IMR-90 (cell line): ENCODE results near the gene XKR7. TPM values are rescaled to one million over a fixed set of nuclear protein-coding genes. Genes with fewer than 3 reads are reported as not detected.

Experiments used
- ATAC-seq: fragments of 200-7000 bp; cut with Tn5 transposase; 2 replicates; pipeline ENCODE4 v1.9.1; 2020; ENCODE audit warnings: low read depth, mild to moderate bottlenecking, moderate library complexity
- BruUV-seq: library from RNA; stranded (reverse); fragments of 400-500 nt; replicated peaks from 2 replicates; lab custom pipeline; 2021; lab: Mats Ljungman, UMichigan
- CTCF ChIA-PET: fragments of 300-600 bp; formaldehyde crosslinking; extraction: SDS; loops from one replicate; lab custom pipeline; 2021; ENCODE audit warnings: antibody characterized with exemption; lab: Yijun Ruan, JAX
- POLR2A ChIA-PET: fragments of 300-600 bp; sonication (Branson Sonifier 250); formaldehyde crosslinking; loops from one replicate; lab custom pipeline; 2022; ENCODE audit warnings: antibody characterized with exemption; ENCODE audit not compliant: unreplicated experiment; lab: Charles Lee
- DNase-seq: peaks from one replicate; pipeline ENCODE4 v3.0.0; 2013
- H2AFZ ChIP-seq: replicated peaks from 2 replicates; pipeline ENCODE3; 2013; ENCODE audit warnings: low read length, mild to moderate bottlenecking; ENCODE audit not compliant: poor library complexity
- H2AK5ac ChIP-seq: 2 replicates; pipeline ENCODE4 v1.6.1; 2013; ENCODE audit warnings: low read depth, low read length, inconsistent platforms
- H2AK9ac ChIP-seq: replicated peaks from 2 replicates; pipeline ENCODE3; 2013; ENCODE audit warnings: mild to moderate bottlenecking, low read depth, low read length, moderate library complexity; ENCODE audit not compliant: poor library complexity
- H2BK120ac ChIP-seq: 2 replicates; pipeline ENCODE4 v1.6.1; 2013; ENCODE audit warnings: low read depth, low read length, inconsistent platforms
- H2BK15ac ChIP-seq: 3 replicates; pipeline ENCODE4 v1.6.1; 2013; ENCODE audit warnings: low read depth, low read length, inconsistent platforms
- H2BK20ac ChIP-seq: 2 replicates; pipeline ENCODE4 v1.6.1; 2013; ENCODE audit warnings: low read depth, mild to moderate bottlenecking, inconsistent platforms, low read length, moderate library complexity
- H2BK5ac ChIP-seq: 2 replicates; pipeline ENCODE4 v1.6.1; 2013; ENCODE audit warnings: mild to moderate bottlenecking, low read depth, low read length, inconsistent platforms; ENCODE audit not compliant: poor library complexity, severe bottlenecking
- H3K14ac ChIP-seq: replicated peaks from 2 replicates; pipeline ENCODE4 v1.6.1; 2013; ENCODE audit warnings: low read depth, low read length, inconsistent platforms
- H3K18ac ChIP-seq: 2 replicates; pipeline ENCODE4 v1.6.1; 2013; ENCODE audit warnings: low read depth, low read length, control low read depth
- H3K23ac ChIP-seq: 2 replicates; pipeline ENCODE4 v1.6.1; 2013; ENCODE audit warnings: low read depth, low read length, inconsistent platforms
- H3K27ac ChIP-seq: 2 replicates; pipeline ENCODE4 v1.5.1; 2013; ENCODE audit warnings: mild to moderate bottlenecking, control low read depth, low read length; ENCODE audit not compliant: insufficient read depth
- H3K27me3 ChIP-seq: 2 replicates; pipeline ENCODE4 v1.6.1; 2013; ENCODE audit warnings: low read length; ENCODE audit not compliant: control insufficient read depth, insufficient read depth
- H3K36me3 ChIP-seq: 2 replicates; pipeline ENCODE4 v1.6.1; 2013; ENCODE audit warnings: low read length, mixed read lengths; ENCODE audit not compliant: control insufficient read depth, insufficient read depth
- H3K4ac ChIP-seq: 2 replicates; pipeline ENCODE4 v1.6.1; 2013; ENCODE audit warnings: low read depth, low read length, inconsistent platforms
- H3K4me1 ChIP-seq: 2 replicates; pipeline ENCODE4 v1.6.1; 2013; ENCODE audit warnings: low read length, mixed read lengths; ENCODE audit not compliant: control insufficient read depth, insufficient read depth
- H3K4me2 ChIP-seq: 2 replicates; pipeline ENCODE4 v1.6.1; 2013; ENCODE audit warnings: low read depth, mild to moderate bottlenecking, control low read depth, low read length, moderate library complexity
- H3K4me3 ChIP-seq: 2 replicates; pipeline ENCODE4 v1.5.1; 2013; ENCODE audit warnings: low read depth, mild to moderate bottlenecking, control low read depth, low read length, moderate library complexity; ENCODE audit not compliant: insufficient read depth
- H3K56ac ChIP-seq: 2 replicates; pipeline ENCODE4 v1.6.1; 2013; ENCODE audit warnings: low read length, inconsistent platforms; ENCODE audit not compliant: insufficient read depth; ENCODE audit errors: extremely low read depth
- H3K79me1 ChIP-seq, 2 experiments: 2 replicates each; pipeline ENCODE4 v1.6.1; 2013; ENCODE audit warnings: low read length in 2 of 2, inconsistent platforms in 1 of 2, low read depth in 1 of 2
- H3K9ac ChIP-seq: 2 replicates; pipeline ENCODE4 v1.6.1; 2013; ENCODE audit warnings: low read depth, low read length, control low read depth
- H3K9me1 ChIP-seq: 2 replicates; pipeline ENCODE4 v1.6.1; 2013; ENCODE audit warnings: low read length, inconsistent platforms; ENCODE audit not compliant: insufficient read depth
- H3K9me3 ChIP-seq: 2 replicates; pipeline ENCODE4 v1.6.1; 2013; ENCODE audit warnings: low read length; ENCODE audit not compliant: control insufficient read depth, insufficient read depth
- H4K20me1 ChIP-seq: 2 replicates; pipeline ENCODE4 v1.6.1; 2013; ENCODE audit warnings: low read length, inconsistent platforms; ENCODE audit not compliant: insufficient read depth
- H4K5ac ChIP-seq: 2 replicates; pipeline ENCODE4 v1.6.1; 2013; ENCODE audit warnings: mild to moderate bottlenecking, low read depth, low read length, control low read depth
- H4K8ac ChIP-seq, 2 experiments: 2 replicates each; pipeline ENCODE4 v1.6.1; 2013; ENCODE audit warnings: low read depth in 2 of 2, low read length in 2 of 2, control low read depth in 1 of 2, inconsistent platforms in 1 of 2
- H4K91ac ChIP-seq: 2 replicates; pipeline ENCODE4 v1.6.1; 2013; ENCODE audit warnings: low read depth, low read length, inconsistent platforms; ENCODE audit not compliant: insufficient read depth
- BHLHE40 ChIP-seq: fragments of 150-350 bp; IDR thresholded peaks from 2 replicates; pipeline ENCODE4 v1.6.1; 2016; ENCODE audit warnings: mild to moderate bottlenecking, low read depth, low read length
- CEBPB ChIP-seq: IDR thresholded peaks from 2 replicates; pipeline ENCODE4 v1.6.1; 2012; ENCODE audit warnings: low read depth, low read length, improper control_type of control experiment
- CHD1 ChIP-seq: IDR thresholded peaks from 2 replicates; pipeline ENCODE4 v1.6.1; 2012; ENCODE audit warnings: low read depth, low read length, improper control_type of control experiment
- ELK1 ChIP-seq: fragments of 150-350 bp; IDR thresholded peaks from 2 replicates; pipeline ENCODE4 v1.6.1; 2016; ENCODE audit warnings: low read depth, mild to moderate bottlenecking, low read length, moderate library complexity, borderline replicate concordance
- FOS ChIP-seq: fragments of 150-350 bp; IDR thresholded peaks from 2 replicates; pipeline ENCODE4 v1.6.1; 2016; ENCODE audit warnings: low read depth, low read length
- MAFK ChIP-seq: IDR thresholded peaks from 2 replicates; pipeline ENCODE4 v1.6.1; 2012; ENCODE audit warnings: low read depth, low read length, improper control_type of control experiment
- MAZ ChIP-seq: IDR thresholded peaks from 2 replicates; pipeline ENCODE4 v1.6.1; 2012; ENCODE audit warnings: low read depth, mild to moderate bottlenecking, low read length, improper control_type of control experiment, moderate library complexity, borderline replicate concordance
- MXI1 ChIP-seq: IDR thresholded peaks from 2 replicates; pipeline ENCODE4 v1.6.1; 2012; ENCODE audit warnings: low read depth, mild to moderate bottlenecking, low read length, moderate library complexity, borderline replicate concordance
- NFE2L2 ChIP-seq: fragments of 150-350 bp; IDR thresholded peaks from 2 replicates; pipeline ENCODE4 v1.6.1; 2016; ENCODE audit warnings: low read depth, mild to moderate bottlenecking, low read length
- POLR2A ChIP-seq: IDR thresholded peaks from 2 replicates; pipeline ENCODE4 v1.6.1; 2012; ENCODE audit warnings: mild to moderate bottlenecking, low read depth, low read length
- RAD21 ChIP-seq: IDR thresholded peaks from 2 replicates; pipeline ENCODE4 v1.6.1; 2012; ENCODE audit warnings: low read length, improper control_type of control experiment
- RCOR1 ChIP-seq: IDR thresholded peaks from 2 replicates; pipeline ENCODE4 v1.6.1; 2012; ENCODE audit warnings: mild to moderate bottlenecking, low read length, improper control_type of control experiment; ENCODE audit not compliant: insufficient replicate concordance
- RFX5 ChIP-seq: IDR thresholded peaks from 2 replicates; pipeline ENCODE4 v1.8.0; 2012; ENCODE audit warnings: low read depth, mild to moderate bottlenecking, low read length, moderate library complexity
- SMC3 ChIP-seq: fragments of 150-350 bp; IDR thresholded peaks from 2 replicates; pipeline ENCODE4 v1.6.1; 2016; ENCODE audit warnings: low read depth, mild to moderate bottlenecking, antibody characterized with exemption, low read length, moderate library complexity
- USF2 ChIP-seq: fragments of 150-350 bp; IDR thresholded peaks from 2 replicates; pipeline ENCODE4 v1.6.1; 2017; ENCODE audit warnings: mild to moderate bottlenecking, antibody characterized with exemption, low read length, low read depth
- WGBS, 2 experiments: methylation state at CpG; one replicate each; pipeline versions ENCODE4 v1.1.5 to v1.1.7; 2013; ENCODE audit warnings: missing lambda C conversion rate in 2 of 2; ENCODE audit not compliant: insufficient read length in 1 of 2; ENCODE audit errors: extremely low coverage in 2 of 2; 5-methylcytosine and 5-hydroxymethylcytosine counted together
- dilution Hi-C: fragments of 300-500 bp; cut with HindIII; formaldehyde crosslinking; loops from one replicate; pipeline ENCODE4 v1.14.3; 2018; ENCODE audit warnings: low sequenced_read_pairs; ENCODE audit not compliant: unreplicated experiment
- in situ Hi-C: fragments of 300-500 bp; cut with MboI; formaldehyde crosslinking; loops from 3 replicates; pipeline ENCODE4 v1.14.3; 2019; ENCODE audit warnings: low sequenced_read_pairs, inconsistent platforms, mixed read lengths
- intact Hi-C: fragments of 100-400 bp; cut with micrococcal nuclease; formaldehyde crosslinking; loops from 2 replicates; pipeline ENCODE4 v1.10.0; 2022
- polyA plus RNA-seq, 3 experiments: library from polyadenylated mRNA; depleted of rRNA; stranded (reverse); fragments of >200 nt; gene quantifications; 2 replicates each; pipeline ENCODE4 v1.2.3, GENCODE V29; 2012; ENCODE audit warnings: low replicate concordance in 1 of 3
- total RNA-seq: library from RNA; depleted of rRNA; stranded (reverse); fragments of >200 nt; gene quantifications from 2 replicates; pipeline ENCODE4 v1.2.3, GENCODE V29; 2012
- TF ChIP-seq, protein P1 (sequence below): conservative IDR thresholded peaks from 2 replicates; pipeline ENCODE4 v1.5.1; 2012; ENCODE audit warnings: mild to moderate bottlenecking, low read depth, low read length, improper control_type of control experiment

The XKR7 gene
- total and polyA plus RNA-seq, 2 of the 4 experiments (the other 2 are of a cell fraction) = not detected

DNA sequence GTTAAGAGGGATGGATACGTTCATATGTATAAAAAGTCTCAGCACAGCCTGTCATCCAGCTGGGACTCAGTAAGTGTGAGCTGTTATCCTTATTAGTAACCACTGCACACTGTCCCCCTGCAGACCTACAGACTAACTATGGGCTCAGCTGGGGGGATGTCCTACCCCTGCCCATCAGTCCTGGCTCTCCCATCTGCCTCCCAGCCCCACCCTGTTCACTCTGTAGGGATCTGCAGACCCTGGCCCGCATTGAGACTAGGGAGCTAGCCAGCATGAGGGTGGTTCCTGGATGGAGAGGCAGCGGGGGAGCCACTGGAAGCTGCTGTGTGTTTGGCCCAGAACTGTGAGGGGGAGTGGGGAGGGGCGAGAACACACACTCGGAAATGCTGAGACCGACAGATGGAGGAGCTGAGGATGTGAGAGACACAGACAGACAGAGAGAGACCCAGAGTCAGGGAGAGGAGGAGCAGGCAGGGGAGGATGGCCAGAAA lies 17.1 kb downstream of the XKR7 start:
- peaks cover 28% of the 10 kb centered on the region for H3K27me3 ChIP-seq
- H2BK15ac ChIP-seq = no peak overlapping the region
- no peak overlapping the region for H4K91ac ChIP-seq
- H2AFZ ChIP-seq = no peak overlapping the region
- no peak overlapping the region for H3K4me3 ChIP-seq
- no peak overlapping the region for H2AK9ac ChIP-seq
- no peak for TF ChIP-seq MAZ
- no peak for TF ChIP-seq RCOR1
- no peak for TF ChIP-seq USF2
- no peak for TF ChIP-seq MAFK
- TF ChIP-seq, protein P1, sequence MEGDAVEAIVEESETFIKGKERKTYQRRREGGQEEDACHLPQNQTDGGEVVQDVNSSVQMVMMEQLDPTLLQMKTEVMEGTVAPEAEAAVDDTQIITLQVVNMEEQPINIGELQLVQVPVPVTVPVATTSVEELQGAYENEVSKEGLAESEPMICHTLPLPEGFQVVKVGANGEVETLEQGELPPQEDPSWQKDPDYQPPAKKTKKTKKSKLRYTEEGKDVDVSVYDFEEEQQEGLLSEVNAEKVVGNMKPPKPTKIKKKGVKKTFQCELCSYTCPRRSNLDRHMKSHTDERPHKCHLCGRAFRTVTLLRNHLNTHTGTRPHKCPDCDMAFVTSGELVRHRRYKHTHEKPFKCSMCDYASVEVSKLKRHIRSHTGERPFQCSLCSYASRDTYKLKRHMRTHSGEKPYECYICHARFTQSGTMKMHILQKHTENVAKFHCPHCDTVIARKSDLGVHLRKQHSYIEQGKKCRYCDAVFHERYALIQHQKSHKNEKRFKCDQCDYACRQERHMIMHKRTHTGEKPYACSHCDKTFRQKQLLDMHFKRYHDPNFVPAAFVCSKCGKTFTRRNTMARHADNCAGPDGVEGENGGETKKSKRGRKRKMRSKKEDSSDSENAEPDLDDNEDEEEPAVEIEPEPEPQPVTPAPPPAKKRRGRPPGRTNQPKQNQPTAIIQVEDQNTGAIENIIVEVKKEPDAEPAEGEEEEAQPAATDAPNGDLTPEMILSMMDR = no peak
- TF ChIP-seq CHD1 = no peak
- TF ChIP-seq FOS = no peak
- TF ChIP-seq RFX5 = no peak
- no peak for TF ChIP-seq BHLHE40
- no peak for TF ChIP-seq POLR2A
- no peak for TF ChIP-seq NFE2L2
- TF ChIP-seq ELK1 = no peak
- no peak for TF ChIP-seq RAD21
- TF ChIP-seq MXI1 = no peak
- TF ChIP-seq SMC3 = no peak
- TF ChIP-seq CEBPB = no peak
- H3K9me1 ChIP-seq = no peaks in the 10 kb centered on the region; the same call in 1 of the 2 replicates
- no peak overlapping the region for H3K56ac ChIP-seq
- ATAC-seq = no peak
- CTCF ChIA-PET = no interaction called here
- no peak overlapping the region for H3K18ac ChIP-seq
- no peak overlapping the region for H3K23ac ChIP-seq
- H3K9me3 ChIP-seq = no peaks in the 10 kb centered on the region
- H3K9ac ChIP-seq = no peak overlapping the region
- no peak overlapping the region for H2BK120ac ChIP-seq
- H2BK20ac ChIP-seq = no peak overlapping the region
- in situ Hi-C loops = no loop called here
- WGBS, 2 experiments = 5% methylated on average over 4 of the region's 6 CpGs; no CpG with 5 or more reads in 1 of the 2 experiments
- H3K36me3 ChIP-seq = no peaks in the 10 kb centered on the region
- POLR2A ChIA-PET = no interaction called here
- H4K5ac ChIP-seq = no peak overlapping the region
- H3K4ac ChIP-seq = no peak overlapping the region
- no TSS peak for BruUV-seq
- no peak overlapping the region for H2BK5ac ChIP-seq
- no peak overlapping the region for H4K8ac ChIP-seq
- no peaks in the 10 kb centered on the region for H4K20me1 ChIP-seq
- dilution Hi-C loops = no loop called here
- no peak overlapping the region for H3K27ac ChIP-seq
- no peak overlapping the region for H2AK5ac ChIP-seq
- H3K4me1 ChIP-seq = no peaks in the 10 kb centered on the region
- H3K79me1 ChIP-seq = no peaks in the 10 kb centered on the region
- no peak overlapping the region for H3K14ac ChIP-seq
- no peak overlapping the region for H3K4me2 ChIP-seq
- DNase-seq = no peak
- intact Hi-C loops = no loop called here
